Activated naive CD4-positive, alpha-beta T cell treated with Interleukin-2 at 50 U/mL for 16 hours (primary cell): ENCODE measurements around the gene LARP1B.
"Not testable (repeated sequence)": the region's sequence is repeated elsewhere in the genome, so short reads cannot be mapped to it uniquely, and the experiment has no call there.

Source experiments
- DNase-seq: peaks from one replicate; pipeline ENCODE4 v3.0.0-alpha.2; 2020

Gene LARP1B

DNA sequence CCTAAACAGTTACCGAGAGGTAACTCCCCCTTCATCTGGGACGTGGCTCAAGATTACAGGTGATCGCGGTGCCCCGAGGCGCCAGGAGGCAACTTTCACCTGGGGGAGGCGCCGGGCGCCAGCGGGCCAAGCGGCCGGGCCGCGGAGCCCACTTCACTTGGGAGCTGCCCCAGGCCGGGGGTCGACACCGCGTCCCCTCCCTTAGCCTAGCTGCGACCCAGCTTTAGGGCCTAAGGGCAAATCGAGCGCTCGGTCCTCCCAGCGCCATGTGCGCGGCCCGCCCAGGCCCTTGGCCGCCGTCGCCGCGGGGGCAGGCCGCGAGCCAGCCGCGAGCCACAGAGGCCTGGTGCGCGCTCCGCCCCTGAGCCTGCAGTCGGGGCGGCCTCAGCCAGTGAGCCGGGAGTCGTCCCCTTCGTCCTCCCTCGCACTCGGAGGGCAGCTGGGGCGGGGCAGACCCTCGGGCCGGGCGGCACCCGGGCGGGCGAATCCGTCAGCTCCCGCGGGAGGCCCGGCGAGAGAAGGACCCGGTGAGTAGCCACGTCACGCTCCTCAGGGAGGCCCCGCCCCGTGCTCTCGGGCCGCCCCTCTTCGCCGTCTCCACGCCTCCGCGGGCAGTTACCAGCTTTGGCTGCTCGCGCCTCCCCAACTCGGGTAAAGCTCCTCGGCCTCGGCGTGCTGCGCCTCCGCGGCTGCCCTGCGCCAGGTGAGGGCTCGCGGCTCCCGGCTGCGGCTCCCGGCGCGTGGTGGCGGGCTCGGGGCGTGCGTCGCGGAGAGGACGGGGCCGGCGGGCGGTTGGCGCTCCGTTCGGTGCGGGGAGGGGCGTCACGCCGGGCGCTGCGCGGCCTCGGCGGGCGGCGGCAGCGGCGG lies at the start of gene LARP1B:
Gene LARP1B, plus strand, starts transcription at position 614 of the 867 bp plus-strand sequence. CDS start 13,640 bp downstream, outside the sequence.
- peak; percentile 95 for DNase-seq

DNA sequence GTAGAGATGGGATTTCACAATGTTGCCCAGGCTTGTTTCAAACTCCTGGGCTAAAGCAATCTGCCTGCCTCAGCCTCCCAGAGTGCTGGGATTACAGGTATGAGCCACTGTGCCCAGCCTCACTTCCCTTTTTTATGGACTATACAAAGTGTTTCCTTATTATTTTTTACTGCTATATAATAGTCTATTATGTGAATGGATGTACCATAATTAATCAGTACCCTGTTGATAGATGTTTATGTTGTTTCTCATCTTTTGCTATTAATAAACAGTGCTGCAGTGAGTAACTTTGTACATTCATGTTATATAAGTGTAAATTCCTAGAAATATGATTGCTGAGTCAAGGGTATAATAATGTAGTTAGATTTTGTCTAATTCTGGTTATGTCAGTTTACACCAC lies 35.8 kb upstream of the LARP1B start:
- DNase-seq, result no peak

DNA sequence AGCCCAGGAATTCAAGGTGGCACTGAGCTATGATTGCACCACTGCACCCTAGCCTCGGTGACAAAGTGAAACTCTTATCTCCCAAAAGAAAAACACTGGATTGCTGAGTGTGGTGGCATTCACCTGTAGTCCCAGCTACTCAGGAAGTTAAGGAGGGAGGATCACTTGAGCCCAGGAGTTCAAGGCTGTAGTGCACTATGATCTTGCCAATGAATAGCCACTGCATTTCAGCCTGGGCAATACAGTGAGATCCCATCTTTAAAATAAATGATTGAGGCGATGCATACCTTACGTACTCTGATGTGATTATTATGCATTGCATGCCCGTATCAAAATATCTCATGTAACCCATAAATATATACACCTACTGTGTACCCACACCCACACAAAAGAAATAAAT lies 31.2 kb upstream of the LARP1B start:
- no peak for DNase-seq

DNA sequence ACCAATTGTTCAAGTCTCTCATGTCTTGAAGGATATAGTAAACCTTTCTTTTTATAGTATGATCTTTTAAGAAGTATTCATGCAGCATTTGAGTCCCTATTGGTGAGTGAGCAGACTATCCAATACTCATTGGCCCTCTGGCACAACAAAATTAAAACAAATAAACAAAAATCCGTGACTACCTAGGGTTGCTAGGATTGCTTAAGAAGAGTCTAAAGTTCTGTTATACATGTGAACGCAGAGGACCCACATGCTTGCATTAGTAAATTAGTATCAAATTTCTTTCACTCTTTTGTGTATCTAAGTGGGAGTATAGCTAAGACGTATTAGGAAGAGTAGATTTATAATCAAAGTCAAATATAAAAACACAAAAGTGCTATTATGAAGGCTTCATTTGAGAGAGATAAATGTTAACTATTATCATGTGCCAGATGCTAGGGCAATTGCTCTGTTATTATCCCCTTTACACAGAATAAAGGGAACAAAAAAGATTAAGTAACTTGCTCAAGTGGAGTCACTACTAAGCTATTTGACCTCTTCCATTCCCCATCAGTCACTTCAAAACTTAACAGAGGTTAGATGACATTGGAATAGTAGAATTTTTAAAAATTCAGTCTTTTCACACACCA lies 29.2 kb upstream of the LARP1B start:
- DNase-seq, result no peak

DNA sequence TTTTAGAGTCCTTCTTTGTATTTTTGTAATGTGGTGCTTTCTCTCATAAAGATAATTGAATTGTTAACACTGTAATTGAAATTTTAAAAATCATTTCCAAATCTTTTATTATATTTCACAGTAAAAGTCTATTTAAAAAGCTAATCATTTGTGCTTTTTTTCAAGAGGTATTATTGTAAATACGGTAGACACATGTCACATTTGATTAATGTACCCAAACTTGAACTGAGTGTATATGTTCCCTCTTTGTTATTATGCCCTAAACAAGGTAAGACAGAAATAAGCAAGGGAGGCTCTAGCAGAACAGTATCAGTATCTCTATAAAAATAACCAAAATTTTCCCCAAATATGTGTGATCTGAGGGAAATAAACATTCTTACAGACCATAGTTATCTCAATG lies 21.5 kb upstream of the LARP1B start:
- DNase-seq, result no peak

DNA sequence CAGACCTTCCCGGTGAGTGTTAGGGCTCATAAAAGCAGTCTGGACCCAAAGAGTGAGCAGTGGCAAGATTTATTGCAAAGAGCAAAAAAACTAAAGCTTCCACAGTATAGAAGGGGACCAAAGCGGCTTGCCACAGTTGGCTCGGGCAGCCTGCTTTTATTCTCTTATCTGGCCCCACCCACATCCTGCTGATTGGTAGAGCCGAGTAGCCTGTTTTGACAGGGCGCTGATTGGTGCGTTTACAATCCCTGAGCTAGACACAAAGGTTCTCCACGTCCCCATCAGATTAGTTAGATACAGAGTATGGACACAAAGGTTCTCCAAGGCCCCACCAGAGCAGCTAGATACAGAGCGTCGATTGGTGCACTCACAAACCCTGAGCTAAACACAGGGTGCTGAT lies 14.1 kb upstream of the LARP1B start:
- DNase-seq, result not testable (repeated sequence)

DNA sequence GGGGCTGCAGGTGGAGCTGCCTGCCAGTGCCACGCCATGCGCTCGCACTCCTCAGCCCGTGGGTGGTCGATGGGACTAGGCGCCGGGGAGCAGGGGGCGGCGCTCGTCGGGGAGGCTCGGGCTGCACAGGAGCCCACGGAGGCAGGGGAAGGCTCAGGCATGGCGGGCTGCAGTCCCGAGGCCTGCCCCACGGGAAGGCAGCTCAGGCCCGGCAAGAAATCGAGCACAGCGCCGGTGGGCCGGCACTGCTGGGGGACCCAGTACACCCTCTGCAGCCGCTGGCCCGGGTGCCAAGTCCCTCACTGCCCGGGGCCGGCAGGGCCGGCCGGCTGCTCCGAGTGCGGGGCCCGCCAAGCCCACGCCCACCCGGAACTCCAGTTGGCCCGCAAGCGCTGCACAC lies 13.6 kb upstream of the LARP1B start:
- not testable (repeated sequence) for DNase-seq

DNA sequence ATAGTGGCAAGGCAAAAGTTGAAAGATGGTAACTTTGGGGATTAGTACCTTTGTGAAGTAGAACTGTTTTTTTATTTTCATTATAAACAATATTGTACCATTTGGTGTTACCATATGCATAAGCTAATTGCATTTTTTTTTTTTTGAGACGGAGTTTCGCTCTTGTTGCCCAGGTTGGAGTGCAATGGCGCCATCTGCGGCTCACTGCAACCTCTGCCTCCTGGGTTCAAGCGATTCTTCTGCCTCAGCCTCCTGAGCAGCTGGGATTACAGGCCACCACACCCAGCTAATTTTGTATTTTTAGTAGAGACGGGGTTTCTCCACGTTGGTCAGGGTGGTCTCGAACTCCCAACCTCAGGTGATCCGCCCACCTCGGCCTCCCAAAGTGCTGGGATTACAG lies 9.9 kb upstream of the LARP1B start:
- DNase-seq, result not testable (repeated sequence)

DNA sequence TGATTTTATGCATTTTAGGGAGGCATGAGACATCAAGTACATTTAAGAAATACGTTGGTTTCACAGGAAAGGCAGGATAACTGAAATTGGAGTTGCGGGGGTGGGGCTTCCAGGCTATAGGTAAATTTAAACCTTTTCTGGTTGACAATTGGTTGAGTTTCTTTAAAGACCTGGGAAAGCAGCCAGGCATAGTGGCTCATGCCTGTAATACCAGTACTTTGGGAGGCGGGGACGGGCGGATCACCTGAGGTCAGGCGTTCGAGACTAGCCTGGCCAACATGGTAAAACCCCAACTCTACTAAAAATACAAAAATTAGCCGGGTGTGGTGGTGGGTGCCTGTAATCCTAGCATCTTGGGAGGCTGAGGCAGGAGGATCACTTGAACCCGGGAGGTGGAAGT lies 6.2 kb upstream of the LARP1B start:
- not testable (repeated sequence) for DNase-seq

DNA sequence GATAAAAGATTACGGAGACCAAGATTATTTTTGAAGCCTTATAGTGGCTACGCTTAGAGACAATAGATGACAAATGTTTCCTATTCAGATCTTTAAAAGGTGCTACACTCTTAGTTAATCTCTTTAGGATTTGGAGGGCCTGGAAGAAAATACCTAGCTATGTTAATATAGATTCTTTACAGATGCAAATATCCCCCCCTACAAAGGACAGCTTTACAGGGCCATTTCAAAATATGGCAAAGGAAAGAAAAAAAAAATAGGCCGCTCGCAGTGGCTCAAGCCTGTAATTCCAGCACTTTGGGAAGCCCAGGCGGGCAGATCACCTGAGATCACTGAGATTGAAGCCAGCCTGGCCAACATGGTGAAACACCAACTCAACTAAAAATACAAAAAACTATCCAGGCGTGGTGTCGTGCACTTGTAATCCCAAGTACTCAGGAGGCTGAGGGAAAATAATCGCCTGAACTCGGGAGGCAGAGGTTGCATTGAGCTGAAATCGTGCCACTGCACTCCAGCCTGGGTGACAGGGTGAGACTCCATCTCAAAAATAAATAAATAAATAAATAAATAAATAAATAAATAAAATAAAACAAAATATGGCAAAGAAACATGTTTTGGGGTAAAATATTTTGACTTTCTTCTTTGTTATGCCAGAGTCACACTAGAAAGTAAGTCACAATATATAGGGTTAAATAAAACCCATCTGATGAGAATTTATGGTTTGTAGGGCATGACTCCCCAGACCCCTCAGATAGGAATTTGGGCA lies 5.5 kb upstream of the LARP1B start:
- not testable (repeated sequence) for DNase-seq

DNA sequence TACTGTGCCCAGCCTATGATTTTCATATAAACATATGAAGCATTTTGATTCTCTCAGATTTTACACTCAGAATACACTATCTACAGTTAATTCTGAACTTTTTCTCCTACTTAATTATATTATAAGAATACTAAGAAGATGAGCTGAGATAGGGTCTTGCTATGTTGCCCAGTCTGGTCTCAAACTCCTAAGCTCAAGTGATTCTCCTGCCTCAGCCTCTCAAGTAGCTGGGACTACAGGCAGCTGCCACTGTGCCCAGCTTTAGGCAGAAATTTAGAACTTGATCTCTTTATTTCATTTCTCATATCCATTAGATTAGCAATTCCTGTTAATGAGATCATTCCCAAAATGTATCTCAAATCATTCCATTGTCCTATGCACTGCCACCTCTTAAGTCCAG lies 4.7 kb upstream of the LARP1B start:
- no peak for DNase-seq

DNA sequence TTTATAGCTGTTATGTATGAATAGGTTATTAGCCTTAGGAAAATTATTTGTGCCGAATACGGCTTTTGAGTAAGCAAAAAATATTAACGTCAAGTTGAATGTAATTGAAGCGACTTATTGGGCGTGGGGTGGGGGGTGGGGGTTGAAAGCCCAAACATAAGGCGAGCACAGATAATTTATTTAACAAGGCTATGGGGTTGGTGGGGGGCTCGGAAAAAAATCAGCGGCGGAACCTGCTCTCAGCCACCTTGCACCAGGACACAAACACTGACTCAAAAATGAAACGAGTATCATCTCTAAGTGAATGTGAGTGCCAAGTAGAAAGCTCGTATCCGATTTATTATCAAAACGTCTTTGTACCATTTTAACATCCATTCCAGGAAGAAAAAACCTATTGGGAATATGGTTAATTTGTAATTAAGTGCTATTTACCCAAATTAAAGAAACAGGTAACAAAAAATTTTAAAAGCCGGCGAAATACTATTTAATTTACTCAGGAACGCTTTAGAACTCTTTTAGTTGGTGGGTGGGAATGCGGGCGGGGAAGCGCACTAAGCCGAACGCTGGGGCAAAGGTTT lies 902 bp upstream of the LARP1B start:
- no peak for DNase-seq

DNA sequence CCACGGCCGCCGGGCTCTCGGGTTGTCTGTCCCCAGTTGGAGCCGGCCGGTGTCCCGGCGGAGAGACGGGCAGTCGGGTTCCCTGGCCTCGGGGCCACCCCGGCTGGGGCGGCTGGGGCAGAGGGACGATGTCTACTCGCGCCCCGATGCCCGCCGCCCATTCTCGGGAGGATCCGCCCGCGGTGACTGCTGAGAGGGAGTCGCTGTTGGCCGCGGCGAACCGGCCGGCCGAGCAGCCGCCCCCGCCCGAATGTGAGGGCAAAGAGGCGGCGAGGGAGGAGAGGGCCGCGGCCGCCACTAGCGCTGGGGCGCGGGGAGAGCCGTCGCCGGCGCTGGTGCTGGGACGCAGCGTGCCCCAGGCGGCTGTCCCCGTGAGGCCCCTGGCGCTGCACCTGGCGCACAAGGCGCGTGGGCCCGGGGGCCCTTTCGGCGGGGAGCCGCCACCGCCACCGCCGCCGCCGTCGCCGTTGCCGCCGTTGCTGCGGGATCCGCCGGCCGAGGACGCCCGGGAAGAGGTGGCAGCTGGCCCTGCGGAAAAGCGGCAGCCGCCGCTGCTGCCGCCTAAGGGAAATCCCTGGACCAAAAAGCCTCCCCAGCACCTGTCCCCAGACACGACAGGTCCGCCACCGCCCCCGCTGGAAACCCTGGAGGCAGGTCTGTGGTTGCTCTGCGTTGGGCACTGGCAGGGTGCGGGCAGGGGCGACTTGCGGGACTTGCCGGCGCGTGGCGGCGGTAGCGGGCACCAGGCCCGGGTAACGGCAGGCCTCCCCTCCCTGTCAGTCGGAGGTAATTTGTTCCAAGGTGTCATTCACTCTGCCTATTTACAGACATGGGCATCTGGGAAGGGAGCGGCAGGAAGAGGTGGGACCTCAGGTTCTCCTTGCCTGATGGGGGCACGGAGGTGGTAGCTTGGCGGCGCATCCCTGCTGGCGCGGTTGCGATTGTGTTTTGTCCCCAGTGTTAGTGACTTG lies 739 bp downstream of the LARP1B start:
- peak; percentile 69 for DNase-seq

DNA sequence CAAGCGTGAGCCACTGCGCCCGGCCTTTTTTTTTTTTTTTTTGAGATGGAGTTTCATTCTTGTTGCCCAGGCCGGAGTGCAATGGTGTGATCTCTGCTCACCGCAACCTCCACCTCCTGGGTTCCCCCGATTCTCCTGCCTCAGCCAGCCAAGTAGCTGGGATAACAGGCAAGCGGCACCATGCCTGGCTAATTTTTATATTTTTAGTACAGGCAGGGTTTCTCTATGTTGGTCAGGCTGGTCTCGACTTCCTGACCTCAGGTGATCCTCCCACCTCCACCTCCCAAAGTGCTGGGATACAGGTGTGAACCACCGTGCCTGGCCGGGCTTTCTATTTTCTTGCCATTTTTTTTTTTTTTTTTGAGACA lies 5.3 kb downstream of the LARP1B start:
- DNase-seq, result not testable (repeated sequence)

DNA sequence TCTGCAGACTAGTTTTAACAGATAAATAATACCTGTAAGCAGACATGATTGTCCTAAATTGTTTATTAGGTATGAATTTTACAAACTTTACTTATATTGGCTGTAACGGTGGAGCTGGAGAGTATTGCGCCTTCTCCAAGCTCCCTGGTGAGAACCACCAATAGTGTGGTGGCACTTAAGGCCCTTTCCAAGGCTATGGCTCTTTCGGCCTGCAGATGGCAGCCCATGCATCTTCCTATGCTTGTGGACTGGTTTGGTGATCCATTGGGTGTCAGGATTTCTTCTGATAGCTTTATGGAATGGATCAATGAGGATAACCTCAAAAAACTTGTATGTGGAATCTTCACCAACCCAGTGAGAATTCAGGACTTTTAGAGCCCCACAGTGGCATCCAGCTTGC lies 7.8 kb downstream of the LARP1B start:
- DNase-seq, result no peak

DNA sequence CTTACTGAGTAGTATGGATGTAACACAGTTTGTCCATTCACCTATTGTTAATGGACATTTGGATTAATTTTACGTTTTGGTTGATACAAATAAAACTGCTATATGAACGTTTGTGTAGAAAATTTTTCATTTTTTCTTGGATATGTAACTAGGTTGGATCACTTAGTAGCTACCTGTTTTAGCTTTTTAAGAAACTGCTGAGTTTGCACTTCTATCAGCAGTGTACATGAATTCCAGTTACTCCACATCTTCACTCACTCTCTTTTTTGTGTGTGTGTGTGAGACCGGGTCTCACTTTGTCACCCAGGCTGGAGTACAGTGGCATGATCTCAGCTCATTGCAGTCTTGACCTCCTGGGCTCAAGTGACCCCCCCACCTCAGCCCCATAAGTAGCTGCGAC lies 15.4 kb downstream of the LARP1B start:
- no peak for DNase-seq

DNA sequence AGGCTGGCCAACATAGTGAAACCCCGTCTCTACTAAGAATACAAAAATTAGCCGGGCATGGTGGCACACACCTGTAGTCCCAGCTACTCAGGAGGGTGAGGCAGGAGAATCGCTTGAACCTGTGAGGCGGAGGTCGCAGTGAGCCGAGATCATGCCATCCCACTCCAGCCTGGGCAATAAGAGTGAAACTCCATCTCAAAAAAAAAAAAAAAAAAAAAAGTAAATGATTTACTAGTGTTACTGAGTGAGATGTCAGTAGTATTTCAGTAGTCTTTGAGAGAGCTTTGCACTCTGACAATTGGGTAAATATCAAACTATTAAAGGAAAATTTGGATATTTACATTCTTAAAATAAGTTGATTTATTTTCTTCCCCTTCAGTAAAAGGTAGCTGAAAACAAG lies 34.2 kb downstream of the LARP1B start:
- DNase-seq, result not testable (repeated sequence)

DNA sequence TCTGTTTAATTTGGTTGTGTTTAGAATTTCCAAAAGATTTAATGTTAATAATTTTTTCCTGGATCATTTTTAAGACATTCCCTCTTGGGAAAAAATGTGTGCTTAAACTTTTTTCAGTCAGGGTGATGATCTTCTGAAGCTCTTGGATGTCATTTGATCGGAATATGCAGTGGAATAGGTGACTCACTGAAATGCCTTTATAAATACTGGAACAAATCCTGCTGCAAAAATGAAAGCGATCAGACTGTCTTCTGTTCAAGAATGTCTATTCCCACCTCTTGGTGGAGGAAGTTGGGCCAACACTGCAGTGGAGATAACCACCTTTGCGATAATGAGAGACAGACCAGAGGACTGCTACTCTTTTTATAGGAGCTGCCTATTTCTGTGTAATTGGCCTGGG lies 46.7 kb downstream of the LARP1B start:
- no peak for DNase-seq

DNA sequence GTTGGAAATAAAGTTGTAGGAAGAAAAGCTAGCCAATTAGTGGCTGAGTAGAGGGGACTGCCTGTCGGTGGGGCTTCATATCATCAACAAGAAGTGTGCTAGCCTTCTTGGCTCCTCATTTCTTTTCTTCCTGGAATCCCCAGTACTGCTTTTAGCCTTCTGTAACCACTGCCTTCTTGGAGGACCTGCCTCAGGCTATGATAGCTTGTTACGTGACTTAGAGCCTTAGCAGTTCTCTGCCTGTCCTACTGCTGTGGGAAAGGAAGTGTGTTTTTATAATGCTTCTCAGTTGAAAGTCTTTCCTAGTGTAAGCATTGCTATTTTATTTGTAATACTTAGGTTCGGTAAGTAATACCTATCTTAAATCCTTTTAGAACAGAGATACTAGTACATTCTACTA lies 61.9 kb downstream of the LARP1B start:
- DNase-seq, result no peak

DNA sequence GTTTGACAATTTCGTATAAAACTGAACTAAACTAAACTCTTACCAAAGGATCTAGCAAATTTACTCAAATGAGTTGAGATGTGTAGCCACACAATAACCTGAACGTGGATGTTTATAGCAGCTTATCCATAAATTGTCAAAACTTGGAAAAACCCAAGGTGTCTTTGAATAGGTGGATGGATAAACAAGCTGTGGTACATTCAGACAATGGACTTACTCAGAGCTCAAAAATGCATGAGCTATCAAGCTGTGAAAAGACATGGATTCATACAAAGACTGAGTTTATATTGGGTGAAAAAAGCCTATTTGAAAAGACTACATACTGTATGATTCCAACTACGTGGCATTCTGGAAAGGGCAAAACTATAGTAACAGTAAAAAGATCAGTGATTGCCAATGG lies 69.5 kb downstream of the LARP1B start:
- DNase-seq, result no peak

DNA sequence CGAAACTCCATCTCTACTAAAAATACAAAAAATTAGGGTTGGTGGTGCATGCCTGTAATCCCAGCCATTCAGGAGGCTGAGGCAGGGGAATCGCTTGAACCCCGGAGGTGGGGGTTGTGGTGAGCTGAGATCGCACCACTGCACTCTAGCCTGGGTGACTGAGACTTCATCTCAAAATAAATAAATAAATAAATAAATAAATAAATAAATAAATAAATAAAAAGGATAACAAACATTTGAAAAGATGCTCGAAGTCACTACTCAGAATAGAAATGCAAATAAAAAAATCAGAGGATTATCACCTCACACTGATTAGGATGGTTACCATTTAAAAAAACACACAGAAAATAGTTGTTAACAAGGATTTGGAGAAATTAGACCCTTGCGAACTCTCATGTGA lies 73.8 kb downstream of the LARP1B start:
- DNase-seq, result no peak

DNA sequence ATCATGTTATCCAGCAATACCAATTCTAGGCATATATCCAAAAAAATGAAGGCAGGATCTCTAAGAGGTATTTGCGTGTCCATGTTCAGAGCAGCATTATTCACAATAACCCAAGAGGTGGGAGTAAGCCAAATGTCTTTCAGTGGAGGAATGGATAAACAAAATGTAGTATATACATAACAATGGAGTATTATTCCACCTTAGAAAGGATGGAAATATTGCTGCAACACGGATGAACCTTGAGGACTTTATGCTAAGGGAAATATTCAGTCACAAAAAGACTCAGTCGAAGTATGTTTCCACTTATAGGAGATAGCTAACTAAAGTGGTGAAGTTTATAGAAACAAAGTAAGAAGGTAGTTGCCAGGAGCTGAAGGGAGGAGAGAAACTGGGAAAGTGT lies 74.3 kb downstream of the LARP1B start:
- no peak for DNase-seq
